Stimulated activated CD4-positive, alpha-beta T cell treated with anti-CD3 and anti-CD28 coated beads, Interleukin-2, amount 100 ng/mL, for 4 hours (primary cell): ENCODE measurements around the gene OVAAL.

Source experiments
- DNase-seq: peaks from one replicate; pipeline ENCODE4 v3.0.0-alpha.2; 2020; ENCODE audit warnings: low read depth

The OVAAL gene

DNA sequence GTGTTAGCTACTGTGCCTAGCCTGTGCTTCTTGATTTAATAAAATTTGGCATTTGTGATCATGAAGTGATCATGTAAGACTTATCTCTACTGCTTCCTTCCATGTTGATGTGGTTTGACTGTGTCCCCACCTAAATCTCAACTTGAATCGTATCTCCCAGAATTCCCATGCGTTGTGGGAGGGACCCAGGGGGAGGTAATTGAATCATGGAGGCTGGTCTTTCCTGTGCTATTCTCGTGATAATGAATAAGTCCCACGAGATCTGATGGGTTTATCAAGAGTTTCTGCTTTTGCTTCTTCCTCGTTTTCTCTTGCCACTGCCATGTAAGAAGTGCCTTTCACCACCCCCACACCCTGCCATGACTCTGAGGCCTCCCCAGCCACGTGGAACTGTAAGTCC, at the start of gene OVAAL:
Gene OVAAL, plus strand, starts transcription at position 301 of the 400 bp plus-strand sequence.
- DNase-seq: no peak

- DNase-seq: no peak
Observed at GRCh38 chr1:180510882-180511281, 47.9 kb upstream of the OVAAL start.

- DNase-seq: no peak
Observed at GRCh38 chr1:180513531-180513930, 45.2 kb upstream of the OVAAL start.

- no peak for DNase-seq
Observed at GRCh38 chr1:180515364-180515763, 43.4 kb upstream of the OVAAL start.

- peak; percentile 33 for DNase-seq
Observed at GRCh38 chr1:180515857-180516388, 42.8 kb upstream of the OVAAL start.

- no peak for DNase-seq
Observed at GRCh38 chr1:180519846-180520245, 38.9 kb upstream of the OVAAL start.

GRCh38 chr1:180521474-180522212, 37.1 kb upstream of the OVAAL start:
- no peak for DNase-seq

DNA sequence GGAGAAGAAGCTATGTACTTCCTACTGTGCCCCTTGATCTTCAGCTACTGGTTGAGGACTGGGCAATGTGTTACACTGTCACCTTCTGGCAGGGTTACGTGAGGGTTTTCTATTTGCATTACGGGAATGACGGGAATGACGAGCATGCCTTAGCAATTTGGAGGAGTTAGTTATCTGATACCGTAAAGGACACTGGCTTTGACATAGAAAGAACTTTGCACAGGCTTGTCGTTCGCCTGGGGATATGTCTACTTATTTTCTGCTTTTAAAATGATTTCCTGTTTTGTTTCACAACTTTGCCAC, 36.6 kb upstream of the OVAAL start:
- DNase-seq: no peak

- no peak for DNase-seq
Observed at GRCh38 chr1:180524160-180524914, 34.4 kb upstream of the OVAAL start.

GRCh38 chr1:180524915-180525714, 33.6 kb upstream of the OVAAL start:
- no peak for DNase-seq

DNA sequence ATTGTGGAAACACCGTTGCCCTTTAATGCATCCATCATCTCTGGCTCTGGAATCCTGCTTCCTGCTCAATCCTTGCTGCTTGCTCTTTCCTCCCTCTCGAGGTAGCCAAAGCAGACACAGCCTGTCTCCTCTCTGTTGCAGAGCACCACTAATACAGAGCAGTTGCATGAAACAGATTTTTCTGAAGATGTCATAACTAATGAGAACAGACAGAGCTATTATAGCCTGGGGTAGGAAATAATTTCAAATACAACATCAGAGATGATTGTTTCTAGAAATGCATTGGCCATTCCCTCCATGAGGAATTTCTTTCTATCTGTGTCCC, 33.1 kb upstream of the OVAAL start:
- no peak for DNase-seq

DNA sequence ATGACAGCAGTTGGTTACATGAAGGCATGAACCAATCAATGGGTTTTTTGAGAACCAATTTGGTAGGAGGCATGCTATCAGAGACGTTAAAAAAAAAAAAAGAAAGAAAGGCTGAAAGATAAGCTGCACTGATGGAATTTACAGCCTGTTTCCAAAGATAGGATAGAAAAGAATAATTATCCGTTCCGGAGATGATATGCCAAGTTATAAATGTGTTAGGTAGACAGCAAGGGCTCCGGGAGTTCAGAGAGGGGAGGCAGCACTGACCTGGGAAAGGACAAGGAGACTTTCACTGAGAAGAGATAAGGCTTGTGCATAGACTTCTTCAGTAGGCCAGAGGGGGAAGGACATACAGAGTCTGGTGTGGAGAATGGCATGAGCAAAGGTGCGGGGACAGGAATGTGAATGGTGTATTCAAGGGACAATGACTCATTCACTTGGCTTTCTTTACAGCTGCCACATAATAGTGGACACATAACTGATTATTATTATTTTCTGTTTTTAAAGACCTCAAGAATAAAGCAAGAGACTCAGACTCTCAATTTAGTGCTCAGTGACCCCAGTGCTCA, 31.6 kb upstream of the OVAAL start:
- no peak for DNase-seq

GRCh38 chr1:180528868-180529470, 29.8 kb upstream of the OVAAL start:
- DNase-seq: no peak

GRCh38 chr1:180530501-180530900, 28.3 kb upstream of the OVAAL start:
- no peak for DNase-seq

DNA sequence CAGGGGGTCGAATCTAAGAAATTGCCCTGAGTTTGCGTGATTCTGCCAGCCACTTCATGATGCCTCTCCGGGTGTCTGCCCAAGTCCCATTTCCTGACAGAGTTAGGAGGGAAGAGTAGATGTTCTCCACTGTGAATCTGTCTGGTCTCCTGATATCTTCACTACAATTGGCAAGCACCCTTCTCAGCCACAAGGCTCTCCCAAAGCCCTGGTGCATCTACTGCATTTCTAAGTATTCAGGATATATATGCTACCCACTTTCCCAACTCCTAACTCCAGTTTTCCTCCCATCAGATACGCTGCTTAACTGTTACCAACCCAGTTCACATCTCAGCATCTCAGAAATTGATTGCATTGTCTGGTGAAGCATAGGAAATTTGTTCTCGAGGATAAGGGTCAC, 25.9 kb upstream of the OVAAL start:
- no peak for DNase-seq

GRCh38 chr1:180533266-180533987, 25.3 kb upstream of the OVAAL start:
- DNase-seq: peak; percentile 37

DNA sequence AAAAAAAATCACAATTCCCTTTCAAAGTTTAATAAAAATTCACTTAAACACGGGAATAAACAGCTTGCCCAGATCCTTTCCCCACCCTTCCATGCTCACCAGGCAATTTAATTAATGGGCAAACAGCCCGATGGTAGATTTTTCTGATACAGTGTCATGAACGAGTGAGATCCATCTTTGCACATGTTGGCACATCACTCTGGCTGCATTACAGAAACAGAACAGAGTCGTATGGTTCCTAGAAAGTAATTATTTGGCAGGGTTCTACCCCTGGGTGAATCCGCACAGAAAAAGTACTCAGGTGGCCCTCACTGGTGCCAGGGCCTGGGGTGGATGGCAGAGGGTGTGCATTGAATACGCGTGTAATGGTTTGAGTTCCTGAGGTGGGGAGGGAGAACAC, 24.6 kb upstream of the OVAAL start:
- DNase-seq: no peak

GRCh38 chr1:180535418-180535999, 23.3 kb upstream of the OVAAL start:
- no peak for DNase-seq

DNA sequence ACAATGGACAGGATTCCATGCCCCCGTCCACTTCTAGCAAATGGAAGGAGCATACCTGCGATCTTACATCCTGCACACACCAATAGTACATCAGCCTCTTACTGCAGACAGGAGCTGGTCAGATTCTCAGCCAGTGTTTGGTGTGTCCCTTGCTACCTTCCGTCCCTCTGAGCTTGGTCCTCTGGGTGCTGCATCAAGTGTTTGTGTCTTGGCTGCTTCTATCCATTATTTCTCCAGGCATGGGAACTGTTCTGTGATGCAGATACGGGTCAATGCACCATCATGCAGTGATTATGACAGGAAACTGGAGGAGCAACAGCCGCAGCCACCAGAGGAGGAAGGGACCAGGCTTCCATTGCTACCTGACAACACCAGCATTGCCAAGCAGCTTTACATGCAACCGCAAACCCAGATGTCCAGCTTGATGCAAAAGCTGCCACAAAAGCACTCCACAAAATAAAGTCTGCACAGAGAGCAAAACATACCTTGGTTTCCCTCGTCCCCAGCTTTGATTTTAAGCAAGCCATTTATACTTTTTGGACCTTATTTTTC, 21.9 kb upstream of the OVAAL start:
- DNase-seq: no peak

DNA sequence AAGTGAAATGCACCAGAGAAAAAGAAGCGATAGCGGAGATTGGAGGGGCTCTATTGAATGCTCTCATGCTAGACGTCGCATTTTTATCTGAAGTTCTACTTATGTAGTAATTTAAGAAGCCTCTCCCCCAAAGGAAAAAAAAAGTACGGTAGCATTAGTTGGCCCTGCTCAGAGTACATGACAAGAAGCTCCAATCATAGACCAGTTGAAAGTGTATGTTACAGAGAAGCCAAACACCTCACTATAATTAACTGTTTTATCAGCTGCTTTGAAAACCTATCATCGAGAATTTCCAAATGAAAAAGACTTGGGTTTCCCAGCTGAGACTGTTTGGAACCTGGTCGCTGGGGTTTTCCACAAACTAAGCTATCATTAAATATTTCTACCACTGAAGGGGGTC, 19.6 kb upstream of the OVAAL start:
- no peak for DNase-seq
